NCI-H187 (cell line): ENCODE data around the gene POP5.
"Not testable (repeated sequence)": the region's sequence is repeated elsewhere in the genome, so short reads cannot be mapped to it uniquely, and the experiment has no call there.

Source experiments
- DNase-seq, 2 experiments: peaks; one replicate each; lab custom pipeline; 2025; lab: John Stamatoyannopoulos, UW

POP5 gene

GRCh38 chr12:120536064-120536791 lies 45.0 kb downstream of the POP5 start:
- no peak for DNase-seq

GRCh38 chr12:120534703-120535655 lies 46.2 kb downstream of the POP5 start:
- DNase-seq: no peak

DNA sequence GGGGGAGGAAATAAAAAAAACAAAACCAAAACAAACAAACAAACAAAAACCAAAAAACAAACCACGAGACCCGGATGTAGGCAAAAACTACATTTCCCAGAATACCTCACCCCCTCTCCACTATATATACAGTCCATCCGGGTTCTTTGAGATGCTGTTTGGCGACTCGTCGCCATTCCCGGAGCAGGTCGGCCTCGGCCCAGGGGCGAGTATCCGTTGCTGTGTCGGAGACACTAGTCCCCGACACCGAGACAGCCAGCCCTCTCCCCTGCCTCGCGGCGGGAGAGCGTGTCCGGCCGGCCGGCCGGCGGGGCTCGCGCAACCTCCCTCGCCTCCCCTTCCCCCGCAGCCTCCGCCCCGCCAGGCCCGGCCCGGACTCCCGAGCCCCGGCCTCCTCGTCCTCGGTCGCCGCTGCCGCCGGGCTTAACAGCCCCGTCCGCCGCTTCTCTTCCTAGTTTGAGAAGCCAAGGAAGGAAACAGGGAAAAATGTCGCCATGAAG lies 46.9 kb downstream of the POP5 start, which contains the start of gene RNF10:
RNF10 (plus strand) TSS at position 154 of the 500 bp plus-strand sequence. CDS start 456 bp downstream, outside the sequence.
- peak; percentile 73 to 89 for DNase-seq

GRCh38 chr12:120532701-120533238 lies 48.4 kb downstream of the POP5 start:
- DNase-seq: no peak

GRCh38 chr12:120530418-120530761 lies 50.8 kb downstream of the POP5 start:
- not testable (repeated sequence) for DNase-seq

DNA sequence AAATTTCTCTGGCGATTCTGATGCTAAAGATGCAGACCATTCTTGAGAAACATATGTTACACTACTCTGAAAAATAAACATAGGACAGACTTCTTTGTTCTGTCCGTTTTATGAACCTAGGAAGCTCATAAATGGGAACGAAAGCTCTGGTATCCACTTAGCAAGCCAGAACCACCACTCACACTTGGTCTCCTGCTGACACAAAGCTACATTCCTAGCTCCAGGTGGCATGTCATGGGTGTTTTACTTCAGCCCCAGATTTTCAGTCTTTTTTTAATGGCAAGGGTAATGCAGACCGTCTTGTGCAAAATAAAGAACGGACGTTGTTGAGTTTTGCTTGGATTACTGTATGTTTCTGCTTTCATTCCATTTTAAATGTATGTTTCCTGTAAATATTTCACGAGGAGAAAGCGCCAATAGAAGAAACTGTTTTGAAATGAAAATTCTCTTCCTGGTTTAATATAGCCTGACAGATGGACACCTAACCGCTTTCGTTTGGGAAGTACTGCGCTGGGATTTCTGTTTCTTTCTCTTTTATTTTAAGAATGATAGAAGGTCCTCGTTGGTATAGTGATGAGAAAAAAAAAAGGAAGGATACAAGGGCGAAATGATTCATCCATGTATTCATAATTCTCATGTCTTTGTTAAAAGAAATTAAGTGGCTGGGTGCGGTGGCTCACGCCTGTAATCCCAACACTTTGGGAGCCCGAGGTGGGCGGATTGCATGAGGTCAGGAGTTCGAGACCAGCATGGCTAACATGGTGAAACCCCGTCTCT lies 51.4 kb downstream of the POP5 start:
- DNase-seq: peak; percentile 64 to 72

DNA sequence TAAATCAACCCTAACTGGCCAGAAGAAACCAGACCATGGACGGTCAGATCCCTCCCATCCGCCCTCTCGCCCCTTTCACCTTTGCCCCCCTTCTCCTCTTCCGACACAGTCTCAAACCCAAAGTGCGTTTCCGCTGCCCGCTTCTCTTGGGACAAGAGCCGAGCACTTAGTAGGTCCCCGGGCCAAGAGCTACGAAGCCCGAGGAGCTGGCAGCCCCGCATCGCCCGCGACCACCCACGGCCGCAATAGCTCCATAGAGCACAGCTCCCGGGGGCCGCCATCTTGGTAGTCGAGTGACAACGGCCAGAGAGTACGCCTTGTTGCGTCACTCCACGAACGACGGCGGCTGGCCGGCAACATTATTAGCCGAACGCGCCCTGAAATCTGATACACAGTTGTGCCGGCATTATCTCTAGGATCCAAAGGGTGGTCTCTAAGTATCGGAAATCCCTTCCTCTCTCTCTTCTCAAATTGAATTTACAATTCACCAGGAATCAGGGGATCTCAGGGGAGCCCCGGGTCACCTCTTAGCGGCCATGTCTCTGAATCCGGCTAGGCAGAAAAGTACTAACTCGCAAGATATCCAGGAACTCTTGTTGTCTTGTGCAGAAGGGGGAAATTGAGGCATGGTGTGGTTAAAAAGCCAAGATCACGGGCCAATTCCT lies 52.2 kb downstream of the POP5 start, which contains the start of gene COQ5:
COQ5 (minus strand) TSS at position 298 of the 665 bp plus-strand sequence; CDS start at position 281, 17 bp downstream.
- DNase-seq: peak; percentile 84 to 88
